Liver (tissue), 9 donors: ENCODE measurements around the gene NTPCR. TPM values are rescaled to one million over a fixed set of nuclear protein-coding genes. Genes with fewer than 3 reads are reported as not detected.

ENCODE experiments used
- DNase-seq: peaks from one replicate; pipeline ENCODE4 v3.0.0-alpha.2; 2017; ENCODE audit warnings: low spot score
- H3K27ac ChIP-seq, 2 donors: one replicate each; pipeline ENCODE4 v1.7.0; 2013; ENCODE audit warnings: inconsistent platforms in 2 of 2, low read length in 2 of 2, control low read depth in 1 of 2, low read depth in 1 of 2, mild to moderate bottlenecking in 1 of 2
- H3K27me3 ChIP-seq, 4 donors: one replicate each; pipeline versions ENCODE4 v1.6.1 to v1.7.0; 2013; ENCODE audit warnings: low read length in 3 of 4, inconsistent platforms in 1 of 4, mild to moderate bottlenecking in 1 of 4, moderate library complexity in 1 of 4; ENCODE audit not compliant: control insufficient read depth in 4 of 4, insufficient read depth in 4 of 4
- H3K36me3 ChIP-seq, 4 donors: one replicate each; pipeline versions ENCODE4 v1.6.1 to v1.7.0; 2013; ENCODE audit warnings: low read length in 3 of 4, mild to moderate bottlenecking in 3 of 4, low read depth in 1 of 4, moderate library complexity in 1 of 4; ENCODE audit not compliant: control insufficient read depth in 4 of 4, insufficient read depth in 3 of 4
- H3K4me1 ChIP-seq, 4 donors: one replicate each; pipeline versions ENCODE4 v1.6.1 to v1.7.0; 2013; ENCODE audit warnings: low read length in 3 of 4, mild to moderate bottlenecking in 3 of 4, moderate library complexity in 1 of 4; ENCODE audit not compliant: control insufficient read depth in 4 of 4, insufficient read depth in 4 of 4
- H3K4me3 ChIP-seq, 3 donors: one replicate each; pipeline versions ENCODE4 v1.6.1 to v1.7.0; 2013; ENCODE audit warnings: low read length in 3 of 3, control low read depth in 1 of 3, low read depth in 1 of 3, mild to moderate bottlenecking in 1 of 3
- H3K9ac ChIP-seq, 2 donors: one replicate each; pipeline ENCODE4 v1.7.0; 2013; ENCODE audit warnings: low read length in 2 of 2, mild to moderate bottlenecking in 2 of 2, moderate library complexity in 2 of 2, control low read depth in 1 of 2, low read depth in 1 of 2
- H3K9me3 ChIP-seq, 4 donors: one replicate each; pipeline versions ENCODE4 v1.6.1 to v1.7.0; 2013; ENCODE audit warnings: low read length in 3 of 4; ENCODE audit not compliant: control insufficient read depth in 4 of 4
- EGR1 ChIP-seq, 2 donors: IDR thresholded peaks; 2 replicates each; pipeline ENCODE4 v1.6.1; 2016 to 2018; ENCODE audit warnings: antibody characterized with exemption in 2 of 2, low read depth in 2 of 2
- FOXA2 ChIP-seq: IDR thresholded peaks from 2 replicates; pipeline ENCODE4 v1.6.1; 2016; ENCODE audit warnings: antibody characterized with exemption
- GABPA ChIP-seq, 2 donors: IDR thresholded peaks in 1 of 2; conservative IDR thresholded peaks in 1 of 2; 2 replicates each; pipeline ENCODE4 v1.6.1; 2016; ENCODE audit warnings: antibody characterized with exemption in 2 of 2, mild to moderate bottlenecking in 1 of 2, moderate library complexity in 1 of 2
- HNF4A ChIP-seq, 2 donors: conservative IDR thresholded peaks; 2 replicates each; pipeline ENCODE4 v1.6.1; 2016; ENCODE audit warnings: antibody characterized with exemption in 2 of 2, mild to moderate bottlenecking in 2 of 2
- HNF4G ChIP-seq: IDR thresholded peaks from 2 replicates; pipeline ENCODE4 v1.6.1; 2016; ENCODE audit warnings: antibody characterized with exemption
- JUND ChIP-seq, 2 donors: IDR thresholded peaks; 2 replicates each; pipeline ENCODE4 v1.6.1; 2016; ENCODE audit warnings: antibody characterized with exemption in 2 of 2
- NR2F2 ChIP-seq: IDR thresholded peaks from 2 replicates; pipeline ENCODE4 v1.6.1; 2016; ENCODE audit warnings: antibody characterized with exemption
- RAD21 ChIP-seq, 2 donors: IDR thresholded peaks; 2 replicates each; pipeline ENCODE4 v1.6.1; 2016; ENCODE audit warnings: antibody characterized with exemption in 2 of 2, mild to moderate bottlenecking in 2 of 2
- REST ChIP-seq: IDR thresholded peaks from 2 replicates; pipeline ENCODE4 v1.6.1; 2016; ENCODE audit warnings: antibody characterized with exemption, mild to moderate bottlenecking
- RXRA ChIP-seq, 2 donors: IDR thresholded peaks; 2 replicates each; pipeline ENCODE4 v1.6.1; 2017 to 2018; ENCODE audit warnings: antibody characterized with exemption in 2 of 2, mild to moderate bottlenecking in 1 of 2
- SP1 ChIP-seq: IDR thresholded peaks from 2 replicates; pipeline ENCODE4 v1.6.1; 2018; ENCODE audit warnings: antibody characterized with exemption, mild to moderate bottlenecking
- YY1 ChIP-seq: IDR thresholded peaks from 2 replicates; pipeline ENCODE4 v1.6.1; 2016; ENCODE audit warnings: antibody characterized with exemption, mild to moderate bottlenecking
- ZBTB33 ChIP-seq: IDR thresholded peaks from 2 replicates; pipeline ENCODE4 v1.6.1; 2016; ENCODE audit warnings: antibody characterized with exemption
- WGBS: extraction: QIAGEN DNeasy Blood & Tissue Kit; methylation state at CpG from one replicate; pipeline ENCODE4 v1.1.7; 2013; 5-methylcytosine and 5-hydroxymethylcytosine counted together
- polyA plus RNA-seq, 2 donors: library from polyadenylated mRNA; stranded (reverse) in 1 of 2; unstranded in 1 of 2; fragments of 200-250 nt in 1 of 2; fragments of >200 nt in 1 of 2; fragmentation: Nextera tagmentation in 1 of 2; extraction: Ambion mirVana in 1 of 2; gene quantifications; one replicate each; pipeline versions ENCODE4 v1.2.1 to v1.2.3, GENCODE V29; 2013 to 2015
- total RNA-seq, 2 donors: library from RNA; depleted of rRNA; stranded (reverse); fragments of >200 nt; gene quantifications; one replicate each; pipeline ENCODE4 v1.2.3, GENCODE V29; 2014
- TF ChIP-seq, protein P1 (sequence below): fragments of 150-350 bp; IDR thresholded peaks from 2 replicates; pipeline ENCODE4 v1.5.1; 2017; ENCODE audit warnings: improper control_type of control experiment, low read depth, low read length; ENCODE audit not compliant: missing input control
- TF ChIP-seq, protein P2 (sequence below): IDR thresholded peaks from 2 replicates; pipeline ENCODE4 v1.6.1; 2016; ENCODE audit warnings: antibody characterized with exemption
- donor health status: healthy.
- donor health status: healthy.
- donor health status: healthy.
- donor health status: healthy.
- donor health status: healthy.

NTPCR gene
- total and polyA plus RNA-seq, 4 donors: 7.2 to 37.2 (median 19.2) TPM

DNA sequence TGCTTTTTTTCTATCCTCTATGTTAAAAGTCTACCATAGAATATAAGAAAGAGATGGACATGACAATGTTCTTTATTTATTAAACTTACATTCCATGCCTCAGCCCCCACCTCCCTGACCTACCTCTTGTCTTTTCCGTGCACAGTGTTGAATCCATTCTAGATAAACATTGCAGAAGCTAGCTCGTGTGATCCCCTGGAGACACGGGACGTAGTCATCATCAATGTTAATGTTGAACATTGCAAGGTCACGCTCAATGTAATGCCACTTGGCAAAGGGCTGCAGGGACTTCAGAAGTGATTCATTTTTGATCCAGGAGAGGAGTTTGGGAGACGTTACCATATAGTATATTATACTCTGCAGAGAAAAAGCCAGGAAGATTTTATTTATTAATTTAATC lies 66.4 kb downstream of the NTPCR start (continued):
- no peak for TF ChIP-seq REST

DNA sequence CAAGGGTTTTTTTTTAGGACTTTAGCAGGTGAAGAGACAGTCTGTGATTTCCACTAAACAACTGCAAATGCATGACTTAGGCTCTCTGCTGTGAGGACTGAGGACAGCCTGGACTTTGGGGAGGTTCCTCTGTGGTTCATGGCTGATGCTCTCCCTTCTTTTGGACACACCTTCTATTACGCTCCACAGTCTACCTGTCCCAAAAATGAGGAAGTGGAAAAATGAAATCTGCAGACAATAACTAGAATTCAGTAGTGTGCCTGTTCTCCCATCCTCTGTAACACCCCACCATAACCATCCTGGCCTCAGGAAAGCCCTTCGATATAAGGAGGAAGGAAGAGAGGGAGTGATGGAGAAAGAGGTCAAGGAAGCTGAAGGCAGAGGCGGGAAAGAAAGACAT lies 68.7 kb downstream of the NTPCR start:
- WGBS: 86% methylated on average over 3 of the region's 3 CpGs
- DNase-seq: no peak
- Histone ChIP-seq H3K27me3 (peaks cover 0 to 2% (median 0%) of the 10 kb centered on the region in 4 donors), H3K4me3 (no peak overlapping the region), H3K4me1 (no peaks in the 10 kb centered on the region), H3K9ac (no peak overlapping the region), H3K36me3 (no peaks in the 10 kb centered on the region), H3K9me3 (no peaks in the 10 kb centered on the region), H3K27ac (no peak overlapping the region)
- TF ChIP-seq, protein P1, sequence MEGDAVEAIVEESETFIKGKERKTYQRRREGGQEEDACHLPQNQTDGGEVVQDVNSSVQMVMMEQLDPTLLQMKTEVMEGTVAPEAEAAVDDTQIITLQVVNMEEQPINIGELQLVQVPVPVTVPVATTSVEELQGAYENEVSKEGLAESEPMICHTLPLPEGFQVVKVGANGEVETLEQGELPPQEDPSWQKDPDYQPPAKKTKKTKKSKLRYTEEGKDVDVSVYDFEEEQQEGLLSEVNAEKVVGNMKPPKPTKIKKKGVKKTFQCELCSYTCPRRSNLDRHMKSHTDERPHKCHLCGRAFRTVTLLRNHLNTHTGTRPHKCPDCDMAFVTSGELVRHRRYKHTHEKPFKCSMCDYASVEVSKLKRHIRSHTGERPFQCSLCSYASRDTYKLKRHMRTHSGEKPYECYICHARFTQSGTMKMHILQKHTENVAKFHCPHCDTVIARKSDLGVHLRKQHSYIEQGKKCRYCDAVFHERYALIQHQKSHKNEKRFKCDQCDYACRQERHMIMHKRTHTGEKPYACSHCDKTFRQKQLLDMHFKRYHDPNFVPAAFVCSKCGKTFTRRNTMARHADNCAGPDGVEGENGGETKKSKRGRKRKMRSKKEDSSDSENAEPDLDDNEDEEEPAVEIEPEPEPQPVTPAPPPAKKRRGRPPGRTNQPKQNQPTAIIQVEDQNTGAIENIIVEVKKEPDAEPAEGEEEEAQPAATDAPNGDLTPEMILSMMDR: no peak
- TF ChIP-seq RAD21 (IDR thresholded peaks at IDR 0.05) (no peak), HNF4G (no peak), FOXA2 (no peak), SP1 (no peak), GABPA (IDR thresholded peaks at IDR 0.05 in 1 of 2, conservative IDR thresholded peaks at IDR 0.05 in 1 of 2) (no peak), ZBTB33 (no peak), HNF4A (conservative IDR thresholded peaks at IDR 0.05) (no peak)

- no peak for DNase-seq
- Histone ChIP-seq H3K4me1 (no peaks in the 10 kb centered on the region), H3K27ac (no peak overlapping the region), H3K36me3 (no peaks in the 10 kb centered on the region), H3K9me3 (no peaks in the 10 kb centered on the region), H3K9ac (no peak overlapping the region), H3K27me3 (peaks cover 0 to 2% (median 0%) of the 10 kb centered on the region in 4 donors), H3K4me3 (no peak overlapping the region)
- 65% methylated on average over 12 of the region's 12 CpGs for WGBS
- TF ChIP-seq ZBTB33 (no peak), JUND (IDR thresholded peaks at IDR 0.05) (no peak), NR2F2 (no peak), YY1 (no peak), EGR1 (IDR thresholded peaks at IDR 0.05; ENCODE audit: low read depth in 2 of 2) (no peak), GABPA (IDR thresholded peaks at IDR 0.05 in 1 of 2, conservative IDR thresholded peaks at IDR 0.05 in 1 of 2) (no peak), HNF4G (no peak), RXRA (IDR thresholded peaks at IDR 0.05) (no peak)
- TF ChIP-seq, protein P2, sequence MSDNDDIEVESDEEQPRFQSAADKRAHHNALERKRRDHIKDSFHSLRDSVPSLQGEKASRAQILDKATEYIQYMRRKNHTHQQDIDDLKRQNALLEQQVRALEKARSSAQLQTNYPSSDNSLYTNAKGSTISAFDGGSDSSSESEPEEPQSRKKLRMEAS: no peak
- TF ChIP-seq, protein P1: no peak
Observed at GRCh38 chr1:233019778-233020325, 69.4 kb downstream of the NTPCR start.
